GM21529 (cell line): ENCODE data around the gene MMP24OS.
"Not testable (repeated sequence)": the region's sequence is repeated elsewhere in the genome, so short reads cannot be mapped to it uniquely, and the experiment has no call there.

Experiments
- ATAC-seq: cut with Tn5 transposase; IDR thresholded peaks from one replicate; pipeline ENCODE4 v1.9.1; 2021; ENCODE audit not compliant: unreplicated experiment

MMP24OS gene

GRCh38 chr20:35276408-35276807 lies 1.5 kb downstream of the MMP24OS start:
- ATAC-seq: no peak

- ATAC-seq: no peak
These were observed 2.1 kb downstream of the MMP24OS start for GRCh38 chr20:35275741-35276251.

- no peak for ATAC-seq
These were observed 3.5 kb downstream of the MMP24OS start for GRCh38 chr20:35274172-35275092.

GRCh38 chr20:35273449-35274171 lies 4.3 kb downstream of the MMP24OS start:
- no peak for ATAC-seq

GRCh38 chr20:35271904-35272303 lies 6.0 kb downstream of the MMP24OS start:
- no peak for ATAC-seq

- no peak for ATAC-seq
These were observed 6.6 kb downstream of the MMP24OS start for GRCh38 chr20:35271073-35271882.

GRCh38 chr20:35270021-35270902 lies 7.7 kb downstream of the MMP24OS start:
- ATAC-seq: no peak

GRCh38 chr20:35269055-35269781 lies 8.7 kb downstream of the MMP24OS start:
- ATAC-seq: no peak

- ATAC-seq: no peak
These were observed 10.8 kb downstream of the MMP24OS start for GRCh38 chr20:35267092-35267491.

GRCh38 chr20:35264755-35265154 lies 13.2 kb downstream of the MMP24OS start:
- no peak for ATAC-seq

- no peak for ATAC-seq
These were observed 14.2 kb downstream of the MMP24OS start for GRCh38 chr20:35263532-35264341.

GRCh38 chr20:35262731-35263531 lies 15.0 kb downstream of the MMP24OS start:
- not testable (repeated sequence) for ATAC-seq

GRCh38 chr20:35262321-35262720 lies 15.6 kb downstream of the MMP24OS start:
- not testable (repeated sequence) for ATAC-seq

- no peak for ATAC-seq
These were observed 17.5 kb downstream of the MMP24OS start for GRCh38 chr20:35260426-35260825.

GRCh38 chr20:35257175-35257909 lies 20.6 kb downstream of the MMP24OS start:
- ATAC-seq: no peak

GRCh38 chr20:35254448-35254999 lies 23.4 kb downstream of the MMP24OS start:
- no peak for ATAC-seq

GRCh38 chr20:35253010-35253409 lies 24.9 kb downstream of the MMP24OS start:
- no peak for ATAC-seq
